SH-SY5Y (cell line): ENCODE measurements around the gene ZNF740.

ENCODE experiments used
- GATA2 ChIP-seq: IDR thresholded peaks from 2 replicates; pipeline ENCODE4 v1.6.1; 2011; ENCODE audit warnings: mild to moderate bottlenecking, low read depth, low read length
- GATA3 ChIP-seq: IDR thresholded peaks from 2 replicates; pipeline ENCODE4 v1.6.1; 2011; ENCODE audit warnings: low read depth, mild to moderate bottlenecking, low read length, moderate library complexity

ZNF740 gene

DNA sequence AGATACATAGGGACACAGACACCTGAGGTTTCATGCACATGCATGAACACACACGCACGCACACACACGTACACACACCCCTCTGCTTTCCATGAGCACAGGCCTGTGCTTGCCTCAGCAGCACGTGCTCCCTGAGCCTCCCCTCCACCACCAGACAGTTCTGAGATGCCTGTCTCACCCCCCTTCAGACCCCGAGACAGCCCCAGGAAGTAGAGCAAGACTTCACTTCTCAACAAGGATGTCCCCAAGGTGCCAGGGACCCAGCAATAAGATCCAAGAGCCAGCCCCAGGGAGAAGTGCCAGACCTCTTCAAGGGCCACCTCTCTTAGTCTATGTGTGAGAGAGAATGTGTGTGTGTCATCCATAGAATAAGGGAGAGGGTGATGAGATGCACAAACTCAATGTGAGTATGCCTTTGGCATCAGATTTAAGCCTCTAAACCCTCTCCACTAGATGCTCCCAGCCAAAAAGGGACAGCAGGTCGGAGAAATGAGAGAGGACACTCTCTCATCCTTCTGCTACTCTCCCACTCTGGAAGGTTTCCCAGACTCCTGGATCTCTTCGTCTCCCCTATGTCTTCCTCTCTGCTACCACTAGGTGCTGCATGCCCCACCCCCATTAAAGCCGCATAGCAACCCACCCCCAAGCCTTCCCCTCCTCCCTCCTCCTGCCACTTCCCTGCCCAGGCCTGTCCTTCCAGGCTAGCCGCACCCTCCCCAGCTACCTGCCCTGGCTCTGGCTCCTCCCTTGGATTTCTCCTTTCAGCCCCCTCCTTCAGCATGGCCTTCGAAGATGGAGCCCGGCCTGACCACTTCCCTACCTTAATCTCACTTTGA lies 43.8 kb downstream of the ZNF740 start:
- no peak for TF ChIP-seq GATA2
- no peak for TF ChIP-seq GATA3

DNA sequence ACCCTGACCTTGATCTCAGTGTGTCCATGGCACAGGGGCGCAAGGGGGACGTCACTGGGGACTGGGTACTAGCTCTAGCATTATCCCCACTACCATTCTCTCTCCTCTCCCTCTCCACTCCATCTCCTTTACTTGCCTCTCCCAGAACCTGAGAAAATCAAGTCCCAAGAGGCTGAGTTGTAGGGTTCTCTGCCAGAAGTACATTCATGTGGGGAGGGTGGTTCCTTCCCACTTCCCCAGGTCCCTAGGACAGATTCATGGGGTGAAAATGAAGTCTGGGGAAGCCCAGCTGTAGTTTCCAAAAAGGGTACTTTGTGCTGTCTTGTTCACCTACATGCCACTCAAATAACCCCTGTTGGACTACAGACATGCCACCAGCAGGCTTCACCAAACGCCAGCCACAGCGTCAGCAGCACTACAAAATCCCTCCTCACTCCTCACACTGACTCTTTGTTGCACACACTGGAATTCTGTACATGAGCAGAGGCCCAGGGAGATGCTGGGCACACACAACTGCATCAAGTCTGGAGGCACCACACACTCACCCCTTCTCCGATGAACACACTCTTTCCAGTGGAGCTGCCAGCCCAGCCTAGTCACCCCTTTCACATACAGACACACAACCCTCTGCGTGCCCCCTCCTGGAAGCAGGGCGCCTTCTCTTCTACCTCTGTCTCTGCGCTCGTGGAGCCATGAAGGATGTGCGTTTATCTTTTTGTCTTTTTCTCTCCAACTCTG lies 44.5 kb downstream of the ZNF740 start:
- no peak for TF ChIP-seq GATA3
- TF ChIP-seq GATA2: no peak

DNA sequence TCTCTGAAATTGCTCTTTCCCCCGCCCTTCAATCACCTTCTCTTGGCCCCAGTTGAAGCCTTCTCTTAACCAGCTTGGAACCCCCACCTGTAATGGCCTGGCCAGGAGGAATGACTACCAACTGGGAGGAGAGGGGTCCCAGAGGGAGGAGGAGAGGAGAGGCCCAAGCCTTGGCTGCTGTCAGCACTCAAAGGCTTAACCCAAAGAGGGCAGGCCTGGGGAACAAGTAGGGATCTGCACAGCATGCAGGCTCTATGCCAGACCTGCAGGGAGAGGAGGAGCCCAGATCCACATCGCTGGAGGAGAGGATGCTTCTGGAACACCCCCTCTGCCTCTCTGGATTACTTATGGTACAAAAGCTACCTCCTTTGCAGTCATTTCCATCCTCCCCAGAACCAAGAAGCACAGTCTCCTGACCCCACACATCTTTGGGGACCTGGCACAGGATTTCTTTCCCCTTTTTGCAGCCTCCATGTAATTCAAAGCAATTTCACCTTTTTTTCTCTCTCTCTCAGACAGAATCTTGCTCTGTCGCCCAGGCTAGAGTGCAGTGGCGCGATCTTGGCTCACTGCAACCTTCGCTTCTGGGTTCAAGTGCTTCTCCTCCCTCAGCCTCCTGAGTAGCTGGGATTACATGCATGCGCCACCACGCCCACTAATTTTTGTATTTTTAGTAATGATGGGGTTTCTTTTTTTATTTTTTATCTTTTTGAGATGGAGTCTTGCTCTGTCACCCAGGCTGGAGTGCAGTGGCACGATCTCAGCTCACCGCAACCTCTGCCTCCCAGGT lies 45.3 kb downstream of the ZNF740 start:
- TF ChIP-seq GATA3 (no peak), GATA2 (no peak)

DNA sequence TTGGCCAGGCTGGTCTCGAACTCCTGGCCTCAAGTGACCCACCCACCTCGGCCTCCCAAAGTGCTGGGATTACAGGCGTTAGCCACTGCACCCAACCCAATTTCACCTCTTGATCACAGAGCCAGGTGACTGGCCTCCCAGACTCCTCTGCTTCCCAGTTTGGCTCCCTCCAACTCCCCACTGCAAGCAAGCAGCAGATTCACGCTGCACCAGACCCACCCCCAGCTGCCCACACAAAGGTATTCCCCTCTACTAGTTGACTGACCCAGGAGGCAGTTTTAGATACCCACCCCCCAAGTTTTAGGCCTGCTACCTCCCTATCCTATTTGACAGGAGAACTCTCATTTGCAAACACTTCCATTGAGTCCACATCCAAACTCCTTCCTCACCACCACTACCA lies 46.3 kb downstream of the ZNF740 start:
- no peak for TF ChIP-seq GATA2
- TF ChIP-seq GATA3: no peak

DNA sequence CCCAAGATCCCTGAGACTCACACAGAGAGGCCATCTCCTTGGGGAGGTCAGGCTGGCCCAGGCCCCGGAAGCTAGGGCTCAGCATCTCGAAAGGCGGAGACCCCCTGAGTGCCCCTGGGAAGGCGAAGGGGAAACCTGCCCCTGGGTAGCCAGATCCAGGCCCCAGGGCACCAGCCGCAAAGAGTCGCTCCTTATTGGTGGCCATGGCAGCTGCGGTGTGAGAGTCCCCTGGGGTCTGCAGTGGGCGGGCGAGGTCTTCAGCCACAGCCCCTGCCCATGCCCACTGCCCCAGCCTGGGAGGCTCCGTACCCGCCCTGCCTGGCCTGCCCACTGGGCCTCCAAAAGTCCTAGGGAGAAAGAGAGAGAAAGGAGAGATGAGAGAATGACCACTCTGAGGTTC lies 46.8 kb downstream of the ZNF740 start:
- TF ChIP-seq GATA3: no peak
- no peak for TF ChIP-seq GATA2

DNA sequence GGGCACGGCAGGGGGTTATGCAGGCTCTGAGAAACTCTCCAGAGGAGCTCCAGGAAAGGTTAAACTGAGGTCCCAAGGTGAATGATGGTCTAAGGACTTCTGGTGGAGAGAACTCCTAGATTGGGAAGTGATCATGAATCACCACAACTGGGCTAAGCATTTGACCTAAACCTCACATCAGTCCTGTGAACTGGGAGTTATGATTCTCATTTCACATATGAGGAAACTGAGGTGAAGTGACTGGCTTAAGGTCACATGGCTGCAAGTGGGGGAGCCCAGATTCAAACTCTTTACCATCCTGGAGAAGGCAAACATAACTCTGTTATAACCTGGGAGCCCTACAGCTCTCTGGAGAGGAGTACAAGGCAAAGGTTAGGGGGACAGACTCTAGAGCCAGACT lies 47.3 kb downstream of the ZNF740 start:
- TF ChIP-seq GATA3 (no peak), GATA2 (no peak)

DNA sequence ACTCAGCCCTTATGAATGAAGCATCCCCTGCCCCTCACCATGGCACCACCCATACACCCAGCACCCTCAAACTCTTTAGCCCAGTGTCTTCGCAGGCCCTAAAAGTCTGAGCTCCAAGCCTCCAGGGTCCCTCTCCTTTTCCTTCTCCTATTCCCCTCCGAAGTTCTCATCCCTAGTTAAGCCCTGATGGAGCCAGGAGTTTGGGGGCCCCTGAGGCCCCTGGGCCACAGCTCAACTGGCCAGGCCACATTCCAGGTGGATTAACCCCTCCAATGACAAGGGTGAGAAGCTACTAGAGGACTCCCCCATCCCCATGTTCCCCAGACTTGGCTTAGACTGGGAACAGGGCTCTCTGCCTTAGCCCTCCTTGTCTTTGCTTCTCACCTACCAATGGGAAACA lies 48.9 kb downstream of the ZNF740 start:
- no peak for TF ChIP-seq GATA3
- no peak for TF ChIP-seq GATA2

DNA sequence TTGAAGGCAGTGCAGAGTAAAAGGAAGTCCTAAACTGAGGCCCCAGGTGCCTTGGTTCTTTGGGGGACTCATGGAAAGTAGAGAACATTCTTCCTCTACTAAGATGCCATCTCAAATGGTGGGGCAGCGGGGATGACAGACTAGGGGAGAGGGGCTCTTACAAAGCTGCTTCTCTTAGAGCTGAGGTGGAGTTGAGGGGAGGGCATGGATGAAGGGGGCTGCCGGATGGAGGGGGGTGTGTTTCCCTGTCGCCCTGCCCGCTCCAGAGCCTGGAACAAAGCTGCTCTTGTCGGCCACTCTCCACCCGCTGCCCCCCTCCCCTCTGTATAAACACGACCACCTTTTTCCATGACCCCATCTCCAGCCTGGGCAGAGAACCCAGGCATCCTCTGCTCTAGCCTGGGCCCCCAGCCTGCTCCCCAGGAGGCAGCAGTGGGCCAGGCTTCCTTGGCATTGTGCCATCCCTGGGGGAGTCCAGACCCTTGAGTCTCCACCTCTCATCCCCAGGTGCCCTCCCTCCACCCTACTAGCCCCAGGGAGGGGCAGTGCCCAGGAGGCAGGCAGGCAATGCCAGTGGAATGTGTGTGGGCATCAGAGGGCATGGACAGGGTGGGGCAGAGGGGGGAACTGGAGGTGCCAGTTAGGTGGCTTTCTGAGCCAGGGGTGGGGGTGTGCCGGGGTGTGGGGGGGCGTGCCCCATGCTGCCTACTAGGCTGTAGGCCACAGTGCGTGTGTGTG lies 49.8 kb downstream of the ZNF740 start:
- TF ChIP-seq GATA3: no peak
- TF ChIP-seq GATA2: no peak

DNA sequence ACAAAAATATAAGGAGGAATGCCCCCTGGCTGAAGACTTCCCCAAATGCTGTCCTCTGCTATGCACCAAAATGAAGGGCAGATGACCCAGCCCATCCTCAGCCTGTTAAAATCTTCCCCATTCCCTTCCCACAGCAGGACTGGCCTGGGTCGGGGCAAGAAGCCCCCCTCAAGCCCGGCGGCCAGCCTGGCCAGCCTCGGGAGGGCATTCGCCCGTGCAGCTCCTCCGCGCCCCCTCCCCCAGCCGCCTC lies 51.1 kb downstream of the ZNF740 start:
- no peak for TF ChIP-seq GATA3
- TF ChIP-seq GATA2: no peak

DNA sequence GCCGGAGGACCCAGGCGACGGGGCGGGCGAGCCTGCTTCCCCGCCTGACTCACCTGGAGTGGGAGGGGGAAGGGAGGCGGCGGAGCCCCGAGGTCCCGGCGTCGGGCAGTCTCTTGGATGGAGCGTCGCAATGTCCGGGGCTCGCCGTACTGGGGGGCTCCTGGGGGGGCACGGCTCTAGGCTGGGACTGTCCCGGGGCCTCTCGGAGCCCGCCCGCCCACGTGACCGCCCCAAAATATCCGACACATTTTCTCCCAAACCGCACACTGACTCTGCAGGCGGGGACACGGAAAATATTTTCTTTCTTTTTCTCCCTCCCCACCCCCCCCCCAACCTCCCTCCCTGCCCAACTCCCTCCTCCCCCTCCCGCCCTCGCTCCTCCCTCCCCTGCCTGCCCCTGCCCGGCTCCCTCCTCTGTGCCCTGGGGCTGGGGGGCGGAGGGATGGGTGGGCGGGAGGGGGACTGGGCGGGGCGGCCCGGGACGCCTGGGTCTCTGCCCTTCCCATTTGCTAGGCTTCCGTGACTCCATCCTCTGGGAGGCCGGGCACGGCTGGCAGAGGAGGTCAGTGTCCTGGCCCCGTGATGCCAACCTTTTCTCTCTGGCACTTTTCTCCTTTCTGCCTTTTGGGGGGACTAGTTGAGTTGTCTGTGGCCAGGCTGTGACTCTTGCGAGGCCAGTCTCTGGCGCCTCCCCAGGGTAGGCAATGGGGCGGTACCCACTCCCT lies 51.6 kb downstream of the ZNF740 start, which contains the start of gene RARG:
Gene RARG (minus strand): TSS at position 289 of the 725 bp plus-strand sequence. CDS start 4,664 bp downstream, outside the sequence.
- TF ChIP-seq GATA2: no peak
- TF ChIP-seq GATA3: no peak

DNA sequence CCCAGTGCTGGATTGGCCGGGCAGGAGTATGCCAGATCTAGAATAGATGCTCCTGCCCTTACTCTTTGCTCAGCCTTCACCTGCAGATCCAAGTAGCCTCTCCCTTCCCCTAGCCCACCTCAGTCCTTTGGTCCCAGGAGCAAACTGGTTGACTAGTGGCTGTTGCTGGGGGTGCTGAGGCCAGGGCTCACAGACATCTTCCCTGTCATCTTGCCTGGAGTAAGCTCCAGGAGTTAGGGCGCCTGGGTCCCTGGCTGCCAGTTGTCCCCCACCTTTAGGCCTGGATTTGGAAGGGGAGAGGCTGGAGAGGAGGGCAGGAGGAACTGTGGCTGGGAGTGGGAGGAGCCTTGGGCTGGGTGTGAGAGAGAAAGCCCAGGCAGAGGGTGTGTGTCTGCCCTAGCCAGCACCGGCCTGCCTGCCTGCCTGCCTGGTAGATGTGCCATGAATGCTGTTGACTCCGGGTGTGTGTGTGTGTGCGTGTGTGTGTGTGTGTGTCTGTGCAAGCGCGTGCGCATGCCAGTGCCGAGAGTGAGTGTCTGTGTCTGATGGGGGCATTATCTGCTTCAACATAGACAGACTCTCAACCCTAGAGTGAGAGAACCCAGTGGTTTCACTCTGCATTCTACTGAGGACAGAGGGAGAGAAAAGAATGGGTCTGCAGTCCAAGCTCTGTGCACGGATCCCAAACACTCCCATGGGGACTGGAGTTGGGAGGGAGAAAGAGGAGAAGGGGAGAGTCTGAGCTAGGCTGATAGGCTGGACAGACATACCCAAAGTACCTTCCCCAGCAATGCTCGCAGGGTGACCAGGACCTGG lies 52.3 kb downstream of the ZNF740 start:
- TF ChIP-seq GATA2 (no peak), GATA3 (no peak)

DNA sequence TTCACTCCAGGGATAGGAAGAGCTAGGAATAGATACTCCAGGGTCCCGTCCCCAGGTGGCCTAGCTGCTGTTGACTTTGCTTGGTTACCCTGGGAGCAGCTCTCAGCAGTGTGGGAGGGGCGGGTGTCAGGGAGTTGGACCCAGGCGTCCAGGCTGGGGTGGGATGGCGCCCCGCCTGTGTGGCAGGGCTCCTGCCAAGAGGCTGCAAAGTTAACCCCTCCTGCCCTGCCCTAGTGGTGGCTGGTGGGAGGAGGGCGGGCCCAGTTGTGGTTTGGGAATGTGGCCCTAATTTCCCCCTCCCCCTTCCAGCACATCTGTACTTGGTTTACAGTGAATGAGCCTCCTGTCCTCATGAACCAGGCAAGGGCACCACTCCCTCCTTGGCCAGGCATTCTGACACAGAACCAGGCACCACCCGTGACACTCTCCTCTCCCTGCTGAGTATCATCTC lies 53.2 kb downstream of the ZNF740 start:
- TF ChIP-seq GATA3: no peak
- TF ChIP-seq GATA2: no peak

DNA sequence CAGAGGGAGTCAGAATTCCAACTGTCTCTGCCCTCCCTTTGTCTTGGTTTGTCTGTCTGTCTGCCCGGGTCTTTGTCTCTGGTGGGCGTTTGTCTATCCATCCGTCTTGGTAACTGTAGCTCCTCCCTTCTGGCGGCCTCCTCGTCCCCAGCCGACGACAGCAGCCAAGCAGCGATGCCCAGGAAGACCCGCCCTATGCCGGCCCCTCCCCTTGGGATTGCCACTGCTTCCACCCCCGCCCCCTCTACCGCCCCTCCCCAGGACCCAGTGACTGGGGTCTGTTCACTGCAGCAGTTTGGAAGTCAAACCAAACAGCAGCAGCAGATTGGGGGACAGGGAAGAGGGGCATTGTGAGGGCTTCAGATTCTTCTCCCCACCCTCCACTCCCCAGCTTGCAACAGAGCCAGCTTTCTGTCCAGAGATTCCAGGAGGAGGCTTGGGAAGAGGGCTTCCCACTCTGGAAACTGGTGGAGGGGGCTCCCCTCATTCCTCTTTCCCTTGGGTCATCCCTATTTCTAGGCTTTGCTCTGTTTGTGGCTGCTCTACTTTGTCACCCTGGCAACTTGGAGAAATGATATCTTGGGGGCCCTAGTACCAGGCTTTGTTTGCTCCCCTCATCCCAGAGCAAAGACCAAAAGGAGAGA lies 53.9 kb downstream of the ZNF740 start:
- TF ChIP-seq GATA2 (no peak), GATA3 (no peak)
